Activated T-cell treated with anti-CD3 and anti-CD28 coated beads for 4 hours (primary cell): ENCODE results near the gene FLRT3.

ENCODE experiments used
- DNase-seq: peaks from one replicate; pipeline ENCODE4 v3.0.0-alpha.2; 2020

FLRT3 gene

DNA sequence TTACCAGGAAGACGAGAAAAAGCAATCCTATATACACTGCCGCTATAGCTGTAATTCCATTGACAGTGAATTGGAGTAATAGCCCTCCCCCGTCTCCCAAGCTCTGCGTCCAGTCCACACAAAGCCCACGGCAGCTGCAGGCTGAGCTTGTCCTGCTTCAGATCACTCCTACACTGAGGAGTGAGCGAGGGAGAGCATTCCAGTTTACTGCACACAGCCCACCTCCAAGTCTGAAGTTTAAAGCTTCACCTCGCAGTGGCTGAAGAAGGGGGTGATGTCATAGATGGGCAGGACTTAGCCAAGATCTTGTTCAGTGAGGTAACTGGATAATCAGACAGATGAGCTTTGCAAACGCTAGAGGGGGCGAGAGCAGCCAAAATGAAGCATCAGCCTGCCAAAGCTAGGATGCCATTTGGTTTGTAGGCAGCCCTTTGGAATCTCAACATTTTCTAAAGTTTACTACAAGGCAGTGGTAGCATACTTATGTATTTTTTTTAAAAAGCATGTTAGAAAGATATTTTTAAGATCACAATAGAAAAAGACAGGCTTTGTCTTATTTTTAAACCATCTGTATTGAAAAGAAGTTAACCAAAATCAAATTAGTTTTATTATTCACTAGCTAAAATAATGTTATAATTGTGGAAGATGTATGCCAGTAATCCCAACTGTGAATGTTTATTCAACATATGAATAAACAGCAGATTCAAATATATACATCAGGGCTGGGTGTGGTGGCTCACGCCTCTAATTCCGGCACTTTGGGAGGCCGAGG lies at the start of gene FLRT3:
Gene FLRT3, minus strand, starts transcription at position 213 of the 772 bp plus-strand sequence. CDS start 10,106 bp downstream, outside the sequence.
- no peak for DNase-seq

DNA sequence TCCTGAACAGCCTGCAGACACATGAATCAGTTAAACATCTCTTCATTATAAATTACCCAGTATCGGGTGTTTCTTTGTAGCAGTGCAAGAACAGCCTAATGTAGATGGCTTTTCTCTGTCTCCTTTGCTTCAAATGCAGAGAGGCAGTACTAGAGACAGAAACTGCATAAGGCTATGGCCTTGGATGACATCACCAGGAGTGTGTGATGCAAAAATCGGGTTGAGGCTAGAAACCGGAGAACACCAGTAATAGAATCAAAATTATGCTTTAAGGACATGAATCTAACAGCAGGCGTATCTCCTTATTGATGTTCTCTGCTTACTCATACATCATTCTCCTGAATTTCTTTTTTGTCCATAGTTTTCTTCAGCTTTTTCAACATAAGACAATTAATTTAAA lies 49.3 kb upstream of the FLRT3 start:
- DNase-seq, result no peak

DNA sequence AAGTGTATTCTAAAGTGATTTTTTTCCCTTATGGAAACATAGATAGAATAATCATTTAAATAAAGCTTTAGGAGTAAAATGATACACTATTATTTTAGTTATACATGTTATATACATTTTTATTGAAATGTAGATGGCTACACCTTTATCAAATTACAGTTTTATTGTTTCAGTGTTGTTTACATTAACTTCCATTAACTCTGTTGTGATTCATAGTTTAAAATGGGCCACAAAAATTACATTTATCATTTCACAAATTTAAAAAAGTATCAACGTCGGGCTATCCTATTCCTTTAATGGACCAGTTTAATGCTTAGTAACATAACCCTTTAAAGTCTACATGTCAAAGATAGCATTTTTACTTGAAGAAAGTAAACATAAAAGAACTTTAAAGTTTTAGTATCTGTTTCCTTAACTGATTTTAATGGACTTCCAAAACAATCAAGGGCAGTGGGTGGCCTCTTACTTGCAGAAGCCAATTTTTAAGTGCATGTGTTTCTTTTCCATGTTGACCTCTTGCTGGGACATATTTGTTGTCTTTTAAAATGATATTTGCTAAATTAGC lies 47.8 kb upstream of the FLRT3 start:
- no peak for DNase-seq

DNA sequence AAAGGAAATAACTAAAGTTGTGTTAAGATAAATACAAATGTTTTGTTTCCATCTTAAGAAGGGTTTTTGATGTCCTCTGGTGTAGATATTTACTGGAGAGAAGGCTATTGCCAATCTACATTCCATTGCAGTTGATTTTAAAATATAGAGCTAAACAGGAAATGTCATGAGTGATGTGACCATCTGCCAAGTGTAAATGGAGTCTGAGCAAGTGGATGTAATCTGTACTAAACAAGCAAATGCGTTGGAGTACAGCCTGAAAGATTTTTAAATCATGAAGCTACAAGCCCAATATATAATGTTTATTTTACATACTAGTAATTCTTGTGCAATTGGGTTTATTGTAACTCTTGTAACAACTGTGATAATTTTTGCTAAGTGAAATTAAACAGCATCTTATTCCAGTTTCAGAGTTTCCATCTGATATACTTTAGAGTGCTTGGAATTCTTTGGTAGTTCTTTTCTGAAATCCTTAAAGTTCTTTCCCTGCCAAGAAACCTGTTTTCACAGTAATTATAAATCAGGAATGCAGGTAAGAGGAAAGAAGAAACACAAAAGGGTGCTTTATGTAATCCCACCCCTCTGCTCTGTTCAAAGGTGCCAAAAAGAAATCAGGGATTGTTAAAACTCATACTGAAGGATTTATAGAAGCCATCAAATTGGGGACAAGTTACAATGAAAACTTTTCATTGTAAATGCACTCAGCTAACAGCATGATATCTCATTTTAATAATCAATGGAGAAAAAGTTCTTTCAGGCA lies 47.2 kb upstream of the FLRT3 start:
- no peak for DNase-seq

DNA sequence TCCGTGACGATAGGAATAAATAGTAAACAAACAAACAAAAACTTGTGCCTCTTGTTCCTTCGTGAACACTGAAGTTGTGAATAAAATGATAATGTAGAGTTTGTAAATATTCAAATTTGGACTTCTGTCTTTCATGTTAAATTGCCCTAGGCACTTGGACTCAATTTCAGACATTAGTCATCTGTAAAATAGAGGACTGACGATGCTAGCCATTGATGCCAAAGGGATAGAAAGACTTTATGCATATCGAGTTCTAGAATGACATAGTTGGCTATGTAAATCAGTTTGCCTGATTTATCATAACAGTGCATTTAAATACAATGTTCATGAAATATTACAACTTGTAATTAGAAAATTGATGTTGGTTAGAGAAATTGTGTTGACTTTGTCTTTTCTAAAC lies 45.9 kb upstream of the FLRT3 start:
- DNase-seq, result no peak

DNA sequence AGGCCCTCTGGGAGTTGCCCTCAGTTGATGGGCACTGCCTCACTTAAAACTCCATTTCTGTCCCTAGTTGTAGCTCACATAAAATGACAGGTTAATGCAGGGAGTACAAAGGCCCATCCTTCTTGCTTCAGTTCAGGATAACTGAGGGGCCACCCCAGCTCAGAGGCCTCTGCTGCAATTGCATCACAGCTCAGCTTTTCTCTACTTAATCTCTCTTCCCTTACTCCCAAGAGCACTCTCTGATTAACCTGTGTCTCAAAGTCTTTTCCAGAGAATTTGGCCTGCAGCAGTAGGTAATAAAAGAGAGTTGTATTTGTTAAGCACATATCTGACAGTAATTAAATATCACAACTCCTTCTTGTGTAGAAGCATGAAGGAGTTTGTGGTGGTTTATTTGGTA lies 40.9 kb upstream of the FLRT3 start:
- DNase-seq, result no peak

DNA sequence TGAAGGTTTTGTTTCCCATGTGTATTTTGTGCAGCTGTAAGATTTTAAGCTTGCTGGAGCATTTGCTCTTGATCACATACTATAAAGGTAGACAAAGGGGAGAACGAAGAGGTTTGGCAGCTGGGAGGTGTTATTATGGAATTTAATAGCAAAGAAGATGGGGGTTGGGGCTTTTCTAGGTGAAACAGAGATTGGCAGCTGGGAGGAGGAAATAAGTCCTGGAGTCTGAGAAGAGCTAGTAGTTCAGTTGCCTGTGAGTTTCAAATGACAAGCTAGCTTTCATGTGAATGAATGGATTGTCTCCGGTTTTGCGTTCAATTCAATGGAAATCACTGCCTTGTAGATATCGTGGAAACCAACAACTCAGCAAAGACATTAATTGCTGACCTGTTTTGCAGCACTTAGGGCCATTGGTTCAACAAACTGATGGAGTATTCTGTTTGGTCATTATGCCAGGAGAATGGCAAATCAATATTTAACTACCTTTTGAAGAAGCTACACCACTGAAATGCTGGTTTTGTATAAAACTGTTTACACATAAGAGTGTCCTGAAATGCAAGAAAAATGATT lies 38.1 kb upstream of the FLRT3 start:
- no peak for DNase-seq

DNA sequence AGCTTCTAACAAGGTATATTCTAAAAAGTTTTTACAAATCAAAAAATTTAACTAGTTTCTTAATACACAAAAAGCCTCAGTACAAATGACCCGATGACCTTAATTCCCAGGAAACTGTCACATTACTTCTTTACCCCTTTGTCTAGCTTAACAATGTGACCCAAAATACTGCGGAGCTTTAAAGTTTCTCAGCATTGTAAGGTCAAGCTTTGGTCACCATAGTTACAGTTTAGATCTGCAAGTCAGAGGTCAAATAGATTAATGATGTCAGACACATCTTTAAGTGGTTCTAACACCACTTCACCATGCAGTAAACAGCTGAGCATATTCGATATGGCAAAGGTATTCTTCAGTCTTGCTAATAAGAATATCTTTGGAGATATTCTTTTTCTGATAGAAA lies 36.8 kb upstream of the FLRT3 start:
- DNase-seq, result no peak

DNA sequence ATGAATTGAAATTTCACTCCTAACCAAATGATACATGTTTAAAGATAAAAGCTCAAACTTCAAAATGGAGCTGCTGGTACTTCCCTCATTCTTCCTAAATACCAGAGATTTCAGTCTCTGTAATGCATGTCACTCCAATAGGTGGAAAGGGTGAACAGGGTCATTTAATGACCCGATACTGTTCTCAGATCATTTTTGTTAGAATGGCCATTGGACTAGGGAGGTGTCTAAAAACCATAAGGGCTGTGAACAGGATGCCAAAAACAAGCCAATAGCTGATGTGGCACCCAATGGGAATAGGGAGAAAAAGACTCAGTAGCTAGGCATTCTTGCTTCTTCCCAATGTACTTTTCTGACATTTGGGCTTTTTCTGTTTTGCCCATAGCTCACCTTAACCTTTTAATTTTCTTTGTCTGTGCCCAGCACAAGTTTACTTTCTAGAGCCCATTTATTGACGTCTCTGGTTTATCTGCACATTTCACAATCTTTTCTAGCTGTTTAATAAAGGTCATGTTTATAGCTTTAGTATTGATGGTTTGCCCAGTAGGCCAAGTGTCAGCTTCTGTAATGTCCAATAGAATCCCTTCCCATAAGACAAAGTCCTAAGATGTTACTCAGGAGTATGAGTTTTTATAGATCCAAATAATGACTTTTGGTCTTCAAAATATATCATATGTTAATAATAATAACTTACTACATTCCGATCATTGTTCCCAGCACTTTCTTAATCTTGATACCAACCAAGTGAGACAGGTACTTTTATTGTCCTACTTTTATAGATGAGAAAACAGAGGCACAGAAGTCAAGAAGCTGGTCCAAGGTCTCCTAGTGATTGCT lies 24.3 kb upstream of the FLRT3 start:
- DNase-seq, result no peak

DNA sequence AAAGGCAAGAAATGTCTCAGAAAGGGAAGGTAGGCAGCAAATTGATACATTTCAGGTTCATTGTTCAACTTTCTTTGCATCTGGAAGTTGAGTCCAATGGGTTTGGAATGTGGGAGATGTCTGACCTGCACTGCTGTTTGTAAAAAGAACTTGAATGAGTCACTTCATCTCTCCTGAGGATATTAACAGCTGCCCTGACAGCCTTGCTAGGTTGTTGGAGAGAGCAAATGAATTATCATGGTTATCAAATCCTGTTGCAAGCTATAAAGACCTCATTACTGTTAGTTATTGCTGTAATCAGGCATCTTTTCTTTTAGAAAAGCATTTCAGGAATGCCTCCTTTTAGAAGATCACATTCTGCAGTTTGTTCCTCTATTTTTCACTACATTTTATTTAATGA lies 23.0 kb upstream of the FLRT3 start:
- no peak for DNase-seq

DNA sequence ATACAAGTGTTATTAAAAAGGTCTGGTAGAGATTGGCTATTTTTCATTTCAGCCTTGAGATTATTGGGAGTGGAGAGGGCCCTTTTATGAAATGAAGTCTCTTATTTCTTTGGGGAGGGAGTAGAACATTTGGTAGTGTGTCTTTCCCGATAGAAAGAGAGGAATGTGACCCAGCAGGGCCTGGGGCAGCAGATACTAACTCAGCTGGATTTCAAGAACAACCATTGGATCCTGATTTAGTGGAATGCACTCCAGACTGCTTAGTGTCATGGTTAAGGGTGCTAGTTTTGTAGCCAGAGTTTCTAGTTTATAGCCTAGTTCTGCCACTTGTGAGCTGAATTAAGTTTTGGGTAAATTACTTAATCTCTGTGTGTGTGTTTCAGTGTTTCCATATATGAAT lies 18.4 kb upstream of the FLRT3 start:
- no peak for DNase-seq

DNA sequence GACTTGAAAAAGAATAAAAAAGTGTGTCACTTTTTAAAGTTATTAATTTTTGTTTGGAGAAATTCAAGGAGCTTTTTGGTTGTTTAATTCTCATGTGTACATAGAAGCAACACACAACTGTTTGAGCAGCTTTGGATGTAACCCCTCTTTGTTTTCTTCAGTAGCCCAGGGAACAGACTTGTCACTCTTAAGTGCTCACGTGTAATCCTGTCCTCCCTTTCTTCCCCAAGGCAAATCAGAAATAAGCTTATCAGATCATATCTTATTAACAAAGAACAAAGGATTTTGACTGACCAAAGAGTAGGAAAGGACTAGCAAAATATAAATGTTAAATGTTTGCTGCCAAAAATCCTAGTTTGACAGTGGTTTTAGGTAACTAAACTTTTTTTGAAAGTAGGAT lies 7.3 kb upstream of the FLRT3 start:
- DNase-seq, result no peak

DNA sequence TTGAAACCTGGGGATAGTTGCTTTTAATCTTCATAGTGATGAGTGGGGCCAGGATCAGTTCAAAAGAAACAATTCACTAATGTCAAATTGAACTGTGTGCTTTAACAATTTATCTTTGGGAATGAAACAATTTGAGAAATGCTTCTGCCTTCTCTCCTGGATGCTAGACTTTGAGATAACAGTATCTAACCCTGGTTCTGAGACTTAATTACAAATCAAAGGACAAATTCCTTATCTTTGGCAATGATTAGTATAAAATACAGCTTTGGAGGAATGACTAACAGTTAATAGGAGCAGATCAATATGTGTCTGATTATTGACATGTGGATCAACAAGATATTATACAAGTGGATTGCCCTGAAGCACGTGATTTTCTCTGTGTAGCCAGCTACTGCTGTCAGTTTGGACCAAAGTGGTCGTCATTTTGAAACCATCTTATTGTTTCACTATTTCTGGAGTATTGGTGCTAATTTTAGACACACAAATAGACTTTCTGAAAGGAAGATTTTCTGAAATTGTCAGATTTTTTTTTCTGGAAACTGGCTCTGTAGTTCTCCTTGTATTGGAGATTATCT lies 6.2 kb upstream of the FLRT3 start:
- no peak for DNase-seq

DNA sequence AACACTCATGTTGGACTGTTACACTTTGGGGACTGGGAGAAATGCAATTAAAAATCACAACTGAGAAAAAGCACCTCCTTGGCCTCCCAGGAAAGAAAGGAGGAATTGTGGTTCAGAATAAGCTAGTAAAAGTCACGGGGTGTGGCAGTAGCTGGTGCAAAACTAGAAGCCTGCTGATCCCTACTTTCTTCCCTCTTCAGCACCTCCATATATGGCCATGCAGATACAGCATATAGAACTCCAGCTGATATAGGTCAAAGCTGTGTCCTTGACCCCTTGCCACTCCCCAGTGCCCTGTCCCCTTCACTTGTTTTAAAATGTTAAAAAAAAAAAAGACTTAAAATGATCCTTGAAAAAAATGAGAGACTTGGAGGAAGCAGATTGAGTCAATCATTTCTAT lies 5.5 kb upstream of the FLRT3 start:
- no peak for DNase-seq

DNA sequence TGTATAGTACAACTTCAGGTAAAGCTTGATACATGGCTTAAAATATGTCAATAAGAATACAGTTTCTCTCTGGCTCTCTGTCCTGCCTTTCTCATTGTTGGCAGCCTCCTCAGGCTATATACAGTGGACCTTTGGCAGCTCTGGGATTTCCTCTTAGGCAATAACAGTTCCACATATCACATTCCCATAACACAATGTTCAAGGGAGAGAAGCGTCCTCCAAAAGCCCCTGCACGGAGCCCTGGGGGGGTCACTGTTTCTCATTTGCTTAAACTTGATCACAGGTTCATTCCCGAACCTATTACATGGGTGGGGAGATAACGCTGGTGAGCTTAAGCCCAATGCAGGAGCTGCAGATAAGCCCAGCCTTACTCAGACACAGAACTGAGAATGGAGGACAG lies 4.4 kb upstream of the FLRT3 start:
- DNase-seq, result no peak

DNA sequence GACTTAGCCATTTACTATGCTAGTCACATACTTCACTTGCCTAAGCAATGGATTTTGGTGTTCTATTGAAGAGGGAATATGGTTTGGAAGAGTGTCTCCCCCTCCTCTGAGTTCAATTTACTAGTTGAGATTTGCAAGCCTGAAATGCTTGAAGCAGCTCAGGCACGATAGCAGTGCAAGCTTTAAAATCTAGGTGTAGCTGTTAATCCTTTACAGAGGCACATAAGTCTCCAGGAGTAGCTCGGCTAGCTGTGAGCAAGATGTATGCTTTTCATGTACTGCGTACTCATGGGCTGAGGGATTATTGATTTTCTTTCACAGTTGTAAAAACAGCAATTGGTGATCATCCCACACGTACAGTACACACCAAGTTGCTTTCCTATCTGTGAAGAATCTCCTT lies 726 bp downstream of the FLRT3 start:
- DNase-seq, result no peak

DNA sequence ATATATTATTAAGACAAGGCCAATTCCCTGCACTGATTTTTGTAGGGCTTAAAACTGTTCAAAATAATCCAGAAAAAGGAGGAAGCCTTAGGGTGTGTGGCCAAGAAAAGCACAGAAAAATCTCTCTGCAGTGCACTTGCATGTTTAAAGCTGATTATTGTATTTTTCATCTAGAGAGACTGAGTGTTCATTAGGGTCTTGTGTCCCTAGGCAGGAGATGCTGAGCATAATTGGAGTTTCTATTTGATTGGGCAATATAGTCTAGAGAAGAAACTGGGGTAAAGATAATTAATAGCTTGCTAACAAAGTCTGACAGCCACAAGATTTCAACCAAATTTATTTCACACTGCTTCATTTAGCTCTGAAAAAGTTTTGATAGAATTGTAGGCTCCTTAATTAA lies 2.4 kb downstream of the FLRT3 start:
- no peak for DNase-seq

DNA sequence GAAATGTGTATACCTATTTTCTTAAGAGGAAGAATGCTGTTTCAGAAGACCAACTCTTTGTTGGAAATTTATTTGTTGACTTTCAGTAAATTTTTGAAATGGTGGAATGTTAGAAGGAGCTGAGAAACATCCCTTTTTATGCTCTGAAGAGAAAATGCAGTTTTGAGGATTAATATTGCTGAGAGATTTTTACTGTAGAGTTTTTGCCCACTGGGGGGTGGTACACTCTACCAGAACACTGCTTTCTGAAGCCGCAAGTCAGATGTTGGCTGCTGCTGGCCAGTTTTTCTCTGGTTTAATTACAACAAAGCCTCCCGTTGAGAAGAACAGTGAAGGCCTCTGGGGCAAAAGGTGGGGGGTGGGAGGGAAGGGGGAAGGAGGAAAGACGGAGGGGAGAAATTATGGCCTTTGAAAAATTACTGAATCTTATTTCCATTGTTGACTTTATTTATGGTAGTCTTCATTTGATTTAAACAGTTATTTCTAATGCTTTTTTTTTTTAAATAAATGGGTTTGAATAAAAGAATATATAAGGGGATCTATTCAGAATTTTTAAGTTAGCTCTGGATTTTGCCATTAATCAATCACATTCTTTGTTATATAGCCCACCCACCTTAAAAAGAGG lies 3.0 kb downstream of the FLRT3 start:
- no peak for DNase-seq

DNA sequence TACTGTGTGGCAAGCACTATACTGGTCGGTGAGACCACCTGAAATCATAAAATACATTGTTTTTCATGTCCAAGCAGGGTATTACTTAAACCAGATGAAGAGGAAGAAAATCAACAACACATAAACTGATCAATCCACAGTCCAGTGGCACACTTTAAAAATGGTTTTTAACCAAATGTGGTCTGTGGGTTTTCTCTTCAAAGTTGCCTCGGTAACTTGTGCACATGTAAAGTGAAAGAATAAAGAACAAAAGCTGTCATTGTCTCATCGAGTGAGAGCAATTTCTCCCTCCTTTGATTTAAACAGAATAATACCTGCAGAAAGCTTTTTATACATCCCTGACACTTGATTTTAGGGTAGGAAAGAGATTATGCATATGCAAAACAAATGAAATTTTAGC lies 3.7 kb downstream of the FLRT3 start:
- no peak for DNase-seq

DNA sequence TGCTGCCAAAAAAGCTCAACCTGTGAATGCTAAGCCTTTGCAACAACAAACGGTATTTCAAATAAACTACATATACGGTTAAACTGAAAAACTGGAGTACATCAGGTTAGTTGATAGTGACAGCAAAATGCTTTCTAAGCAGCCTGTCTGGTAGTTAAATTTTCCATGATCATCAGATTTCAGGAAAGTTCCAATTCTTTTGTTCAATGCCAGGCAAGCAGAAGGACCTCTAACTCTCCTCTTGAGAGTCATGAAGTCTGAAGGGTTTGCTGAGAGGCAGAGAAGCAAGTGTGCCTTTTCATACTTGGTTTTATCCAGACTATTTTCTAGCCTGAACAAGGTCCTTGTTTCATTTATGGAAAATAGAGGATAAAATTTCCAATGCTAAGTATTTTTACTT lies 4.5 kb downstream of the FLRT3 start:
- no peak for DNase-seq

DNA sequence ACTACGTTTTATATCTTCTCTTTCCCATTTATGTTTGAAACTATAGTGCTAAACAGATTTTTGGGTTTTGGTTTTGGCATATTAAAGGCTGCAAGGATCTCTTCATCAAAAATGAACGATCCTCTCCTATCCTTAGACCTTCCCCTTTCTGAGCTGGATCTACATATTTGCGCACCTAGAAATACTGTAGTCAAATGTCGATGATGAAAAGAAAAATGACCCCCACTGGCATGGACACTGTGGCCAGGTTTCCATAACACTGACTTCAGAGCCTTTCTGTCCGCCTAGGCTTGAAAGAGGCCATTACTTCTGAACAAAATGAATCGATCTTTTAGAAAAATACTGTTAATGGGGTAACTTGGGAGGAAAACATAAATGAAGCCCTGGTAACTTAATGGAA lies 5.8 kb downstream of the FLRT3 start:
- no peak for DNase-seq

DNA sequence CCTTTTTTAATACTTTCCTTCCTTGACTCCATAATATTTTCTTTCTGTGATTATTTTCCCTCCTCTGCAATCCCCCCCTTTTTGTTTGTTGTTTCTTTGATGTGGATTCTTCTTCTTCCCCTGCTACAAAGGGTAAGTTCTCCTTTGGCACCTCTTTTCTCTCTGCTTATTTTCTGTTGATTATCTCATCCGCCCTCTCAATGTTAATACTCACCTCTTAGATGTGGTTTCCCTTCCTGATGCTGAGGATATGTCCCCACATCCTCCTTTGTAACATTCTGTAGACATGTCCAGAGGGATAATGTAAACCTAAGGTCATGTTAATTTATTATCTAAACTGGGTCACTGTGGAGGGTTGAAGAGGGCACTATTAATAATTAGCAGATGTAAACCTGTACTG lies 17.7 kb downstream of the FLRT3 start:
- no peak for DNase-seq
